Measurements from ENCODE around the gene NUDT3. TPM values are rescaled to one million over a fixed set of nuclear protein-coding genes. Genes with fewer than 3 reads are reported as not detected.

Gene NUDT3
- total RNA-seq, 1 experiment from 2014 or later = 25.2 TPM

DNA sequence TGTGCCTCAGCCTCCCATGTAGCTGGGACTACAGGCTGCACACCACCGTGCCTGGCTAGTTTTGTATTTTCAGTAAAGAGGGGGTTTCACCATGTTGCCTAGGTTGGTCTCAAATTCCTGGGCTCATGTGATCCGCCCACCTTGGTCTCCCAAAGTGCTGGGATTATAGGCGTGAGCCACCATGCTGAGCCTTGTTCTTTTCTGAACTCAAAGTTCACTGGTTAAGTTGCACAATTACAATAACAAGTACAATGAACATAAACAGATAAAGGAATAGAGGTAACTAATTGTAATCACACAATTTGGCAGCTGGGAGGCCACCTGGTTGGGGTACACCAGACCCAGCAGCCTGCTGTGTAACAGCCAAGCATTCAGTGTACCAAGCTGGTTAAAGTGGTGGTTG is 6.7 kb downstream of the NUDT3 start:
- Histone ChIP-seq H3K27ac (ENCODE audit: low read depth, low read length) (no peak overlapping the region), H3K9me3 (ENCODE audit: control insufficient read depth in 1 of 2, insufficient read depth in 1 of 2, low read depth in 1 of 2, low read length in 2 of 2) (no peaks in the 10 kb centered on the region), H3K36me3 (ENCODE audit: control insufficient read depth in 1 of 2, insufficient read depth in 2 of 2, low read length in 2 of 2) (no peaks in the 10 kb centered on the region), H3K9me2 (ENCODE audit: insufficient read depth) (no peaks in the 10 kb centered on the region), H3K9ac (ENCODE audit: low read length) (no peak overlapping the region), H3K4me2 (ENCODE audit: low read length) (no peak overlapping the region), H4K20me1 (ENCODE audit: insufficient read depth) (peaks cover 12% of the 10 kb centered on the region; the same call in 1 of the 2 replicates), H3K4me1 (ENCODE audit: control insufficient read depth in 1 of 2, insufficient read depth in 2 of 2, low read length in 2 of 2) (peaks cover 16 to 23% of the 10 kb centered on the region in 2 experiments; a peak in 3 of 4 replicates), H2AFZ (ENCODE audit: low read depth, low read length, poor library complexity, severe bottlenecking) (no peak overlapping the region), H3K27me3 (ENCODE audit: insufficient read depth, low read length) (no peaks in the 10 kb centered on the region), H3K79me2 (ENCODE audit: insufficient read depth, low read length) (peaks cover 100% of the 10 kb centered on the region), H3K4me3 (replicated peaks in 1 of 2; ENCODE audit: low read depth in 1 of 2, low read length in 2 of 2) (no peak overlapping the region)
- TF ChIP-seq POLR2A (IDR thresholded peaks at IDR 0.05; ENCODE audit: borderline replicate concordance, extremely low read depth, insufficient read depth, insufficient read length) (no peak), RAD21 (IDR thresholded peaks at IDR 0.05; ENCODE audit: low read depth) (no peak), SIN3A (IDR thresholded peaks at IDR 0.05; ENCODE audit: low read depth) (no peak), CBX3 (IDR thresholded peaks at IDR 0.05; ENCODE audit: low read depth) (no peak)
- intact Hi-C loops (cut with micrococcal nuclease) = no loop called here
- ATAC-seq = no peak
- no peak for DNase-seq (ENCODE audit: low read depth, low spot score)
- ChIA-PET POLR2A (interaction anchor here (0.6 to 0.7 kb wide), 2 partner anchors 8 to 40 kb away, joined by 3 read pairs; partner anchors contain the start of gene RPS10), CTCF (no interaction called here), RAD21 (ENCODE audit: low non-redundant PET in 1 of 2, low total read pairs in 2 of 2, uncharacterized antibody in 2 of 2, unreplicated experiment in 2 of 2) (no interaction called here)
- BruUV-seq (replicated peaks) = no TSS peak

DNA sequence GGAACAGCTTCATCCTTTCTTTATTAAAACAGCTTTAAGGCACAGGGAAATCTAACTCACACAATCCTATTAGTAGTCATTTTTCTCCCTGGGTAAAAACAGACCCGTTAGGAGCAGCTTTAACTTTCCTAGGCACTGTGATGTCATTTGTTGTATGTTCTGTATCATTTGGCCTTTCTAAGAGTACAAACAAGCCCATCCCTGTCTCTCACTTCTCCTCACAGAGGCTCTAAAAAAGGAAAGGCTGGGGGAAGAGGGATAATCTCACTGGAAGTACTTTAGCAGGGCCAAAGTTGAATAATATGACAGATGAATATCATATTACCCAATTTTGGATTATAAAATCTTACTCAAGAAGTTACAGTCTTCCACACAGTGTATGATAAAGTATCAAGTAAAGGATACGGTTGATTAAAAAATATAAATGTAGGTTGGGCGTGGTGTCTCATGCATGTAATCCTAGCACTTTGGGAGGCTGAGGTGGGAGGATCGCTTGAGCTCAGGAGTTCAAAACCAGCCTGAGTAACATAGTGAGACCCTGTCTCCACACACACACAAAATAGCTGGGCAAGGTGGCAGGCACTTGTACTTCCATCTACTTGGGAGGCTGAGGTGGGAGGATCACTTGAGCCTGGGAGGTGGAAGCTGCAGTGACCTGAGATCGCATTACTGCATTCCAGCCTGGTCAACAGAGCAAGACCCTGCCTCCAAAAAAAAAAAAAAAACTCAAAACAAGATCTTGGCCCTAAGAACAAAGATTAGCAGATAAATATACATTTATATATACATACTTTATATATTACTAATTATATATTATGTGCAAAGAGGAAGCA is 7.9 kb downstream of the NUDT3 start:
- no peak overlapping the region for H2AFZ ChIP-seq (ENCODE audit: low read depth, low read length, poor library complexity, severe bottlenecking)
- BruUV-seq (replicated peaks) = no TSS peak

More for the DNA sequence above, 7.9 kb downstream of the NUDT3 start:
- Histone ChIP-seq H3K9me2 (ENCODE audit: insufficient read depth) (no peaks in the 10 kb centered on the region), H3K9me3 (ENCODE audit: control insufficient read depth in 1 of 2, insufficient read depth in 1 of 2, low read depth in 1 of 2, low read length in 2 of 2) (no peaks in the 10 kb centered on the region), H3K9ac (ENCODE audit: low read length) (no peak overlapping the region), H4K20me1 (ENCODE audit: insufficient read depth) (peaks cover 12% of the 10 kb centered on the region; the same call in 1 of the 2 replicates), H3K36me3 (ENCODE audit: control insufficient read depth in 1 of 2, insufficient read depth in 2 of 2, low read length in 2 of 2) (no peaks in the 10 kb centered on the region), H3K4me2 (ENCODE audit: low read length) (no peak overlapping the region), H3K79me2 (ENCODE audit: insufficient read depth, low read length) (peaks cover 98% of the 10 kb centered on the region), H3K4me3 (replicated peaks in 1 of 2; ENCODE audit: low read depth in 1 of 2, low read length in 2 of 2) (no peak overlapping the region), H3K27me3 (ENCODE audit: insufficient read depth, low read length) (no peaks in the 10 kb centered on the region), H3K4me1 (ENCODE audit: control insufficient read depth in 1 of 2, insufficient read depth in 2 of 2, low read length in 2 of 2) (peaks cover 11 to 19% of the 10 kb centered on the region in 2 experiments; a peak in 2 of 4 replicates), H3K27ac (ENCODE audit: low read depth, low read length) (no peak overlapping the region)
- RAD21 ChIA-PET (ENCODE audit: low non-redundant PET in 1 of 2, low total read pairs in 2 of 2, uncharacterized antibody in 2 of 2, unreplicated experiment in 2 of 2) = no interaction called here
- CTCF ChIA-PET = no interaction called here
- no peak for DNase-seq (ENCODE audit: low read depth, low spot score)
- intact Hi-C loops (cut with micrococcal nuclease) = no loop called here
- POLR2A ChIA-PET = no interaction called here
- no peak for TF ChIP-seq POLR2A (IDR thresholded peaks at IDR 0.05; ENCODE audit: borderline replicate concordance, extremely low read depth, insufficient read depth, insufficient read length)
- TF ChIP-seq EGR1 (IDR thresholded peaks at IDR 0.05; ENCODE audit: low read depth) = no peak
- TF ChIP-seq ZNF274 (IDR thresholded peaks at IDR 0.05; ENCODE audit: low read depth, low read length) = no peak
- TF ChIP-seq, protein P1, sequence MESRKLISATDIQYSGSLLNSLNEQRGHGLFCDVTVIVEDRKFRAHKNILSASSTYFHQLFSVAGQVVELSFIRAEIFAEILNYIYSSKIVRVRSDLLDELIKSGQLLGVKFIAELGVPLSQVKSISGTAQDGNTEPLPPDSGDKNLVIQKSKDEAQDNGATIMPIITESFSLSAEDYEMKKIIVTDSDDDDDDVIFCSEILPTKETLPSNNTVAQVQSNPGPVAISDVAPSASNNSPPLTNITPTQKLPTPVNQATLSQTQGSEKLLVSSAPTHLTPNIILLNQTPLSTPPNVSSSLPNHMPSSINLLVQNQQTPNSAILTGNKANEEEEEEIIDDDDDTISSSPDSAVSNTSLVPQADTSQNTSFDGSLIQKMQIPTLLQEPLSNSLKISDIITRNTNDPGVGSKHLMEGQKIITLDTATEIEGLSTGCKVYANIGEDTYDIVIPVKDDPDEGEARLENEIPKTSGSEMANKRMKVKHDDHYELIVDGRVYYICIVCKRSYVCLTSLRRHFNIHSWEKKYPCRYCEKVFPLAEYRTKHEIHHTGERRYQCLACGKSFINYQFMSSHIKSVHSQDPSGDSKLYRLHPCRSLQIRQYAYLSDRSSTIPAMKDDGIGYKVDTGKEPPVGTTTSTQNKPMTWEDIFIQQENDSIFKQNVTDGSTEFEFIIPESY (IDR thresholded peaks at IDR 0.05; ENCODE audit: extremely low read depth, insufficient replicate concordance, low read length) = no peak
- no peak for TF ChIP-seq CBX3 (IDR thresholded peaks at IDR 0.05; ENCODE audit: low read depth)
- no peak for TF ChIP-seq CEBPB (IDR thresholded peaks at IDR 0.05; ENCODE audit: low read depth)
- no peak for TF ChIP-seq EZH2phosphoT487 (IDR thresholded peaks at IDR 0.05; ENCODE audit: borderline replicate concordance)
- TF ChIP-seq POLR2AphosphoS5 (IDR thresholded peaks at IDR 0.05; ENCODE audit: low read depth, low read length) = no peak
- no peak for ATAC-seq

Data from HCT116 (cell line).